Measurements from ENCODE around the gene ZNF710.

DNA sequence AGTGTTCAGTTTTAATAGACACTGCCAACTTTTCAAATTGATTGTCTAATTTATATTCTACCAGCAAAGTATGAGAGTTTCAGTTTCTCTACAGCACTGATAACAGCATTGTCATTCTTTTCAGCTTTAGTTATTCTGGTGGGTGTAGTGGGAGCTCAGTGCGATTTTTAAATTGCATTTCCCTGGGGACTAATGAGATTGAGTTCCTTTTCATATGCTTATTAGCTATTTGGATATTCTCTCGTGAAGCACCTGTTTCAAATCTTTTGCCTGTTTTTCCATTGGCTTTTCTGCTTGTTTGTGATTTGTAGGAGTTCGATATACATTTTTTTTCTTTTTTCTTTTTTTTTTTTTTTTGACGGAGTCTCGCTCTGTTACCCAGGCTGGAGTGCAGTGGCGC is 120.0 kb downstream of the ZNF710 start:
- no peak for TF ChIP-seq POLR2A (IDR thresholded peaks at IDR 0.05; ENCODE audit: control extremely low read depth in 1 of 2, low read depth in 2 of 2, low read length in 2 of 2)
- TF ChIP-seq CBX5 (IDR thresholded peaks at IDR 0.05; ENCODE audit: low read depth, low read length): no peak
- TF ChIP-seq TAF1 (IDR thresholded peaks at IDR 0.05; ENCODE audit: low read depth, low read length): no peak
- TF ChIP-seq RBBP5 (IDR thresholded peaks at IDR 0.05; ENCODE audit: borderline replicate concordance, low read depth, low read length): no peak
- TF ChIP-seq, protein P1, sequence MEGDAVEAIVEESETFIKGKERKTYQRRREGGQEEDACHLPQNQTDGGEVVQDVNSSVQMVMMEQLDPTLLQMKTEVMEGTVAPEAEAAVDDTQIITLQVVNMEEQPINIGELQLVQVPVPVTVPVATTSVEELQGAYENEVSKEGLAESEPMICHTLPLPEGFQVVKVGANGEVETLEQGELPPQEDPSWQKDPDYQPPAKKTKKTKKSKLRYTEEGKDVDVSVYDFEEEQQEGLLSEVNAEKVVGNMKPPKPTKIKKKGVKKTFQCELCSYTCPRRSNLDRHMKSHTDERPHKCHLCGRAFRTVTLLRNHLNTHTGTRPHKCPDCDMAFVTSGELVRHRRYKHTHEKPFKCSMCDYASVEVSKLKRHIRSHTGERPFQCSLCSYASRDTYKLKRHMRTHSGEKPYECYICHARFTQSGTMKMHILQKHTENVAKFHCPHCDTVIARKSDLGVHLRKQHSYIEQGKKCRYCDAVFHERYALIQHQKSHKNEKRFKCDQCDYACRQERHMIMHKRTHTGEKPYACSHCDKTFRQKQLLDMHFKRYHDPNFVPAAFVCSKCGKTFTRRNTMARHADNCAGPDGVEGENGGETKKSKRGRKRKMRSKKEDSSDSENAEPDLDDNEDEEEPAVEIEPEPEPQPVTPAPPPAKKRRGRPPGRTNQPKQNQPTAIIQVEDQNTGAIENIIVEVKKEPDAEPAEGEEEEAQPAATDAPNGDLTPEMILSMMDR (IDR thresholded peaks at IDR 0.05; ENCODE audit: control extremely low read depth in 1 of 3, insufficient read depth in 1 of 3, low read depth in 1 of 3, low read length in 3 of 3): no peak
- no peak for TF ChIP-seq POLR2AphosphoS5 (IDR thresholded peaks at IDR 0.05; ENCODE audit: low read depth, low read length)
- TF ChIP-seq TCF12 (IDR thresholded peaks at IDR 0.05; ENCODE audit: low read depth, low read length): no peak
- TF ChIP-seq BRCA1 (IDR thresholded peaks at IDR 0.05; ENCODE audit: low read depth, low read length): no peak
- TF ChIP-seq ZNF274 (IDR thresholded peaks at IDR 0.05; ENCODE audit: borderline replicate concordance, extremely low read depth, low read length): no peak
- no peak for TF ChIP-seq EZH2 (IDR thresholded peaks at IDR 0.05; ENCODE audit: low read depth, low read length, severe bottlenecking)
- TF ChIP-seq BCL11A (IDR thresholded peaks at IDR 0.05; ENCODE audit: low read depth in 2 of 2, low read length in 2 of 2): no peak
- TF ChIP-seq, protein P2, sequence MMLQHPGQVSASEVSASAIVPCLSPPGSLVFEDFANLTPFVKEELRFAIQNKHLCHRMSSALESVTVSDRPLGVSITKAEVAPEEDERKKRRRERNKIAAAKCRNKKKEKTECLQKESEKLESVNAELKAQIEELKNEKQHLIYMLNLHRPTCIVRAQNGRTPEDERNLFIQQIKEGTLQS (IDR thresholded peaks at IDR 0.05; ENCODE audit: insufficient read depth, low read depth, low read length): no peak

Data from H1 (cell line).